Neuronal stem cell (in vitro differentiated cells): Measurements from ENCODE around the gene GSTM4.

Experiments used
- DNase-seq: peaks from one replicate; pipeline ENCODE4 v3.0.0-alpha.2; 2013; ENCODE audit warnings: low spot score
- H2AFZ ChIP-seq: one replicate; pipeline ENCODE4 v1.6.1; 2013; ENCODE audit warnings: mild to moderate bottlenecking, low read length, inconsistent platforms
- H2AK5ac ChIP-seq: 2 replicates; pipeline ENCODE4 v1.6.1; 2013; ENCODE audit warnings: low read depth, mild to moderate bottlenecking, inconsistent platforms, low read length, moderate library complexity, mixed read lengths
- H2BK120ac ChIP-seq: 2 replicates; pipeline ENCODE4 v1.6.1; 2013; ENCODE audit warnings: low read depth, mild to moderate bottlenecking, inconsistent platforms, low read length, moderate library complexity, mixed read lengths
- H2BK12ac ChIP-seq: one replicate; pipeline ENCODE4 v1.6.1; 2013; ENCODE audit warnings: low read length, inconsistent platforms
- H2BK15ac ChIP-seq: 2 replicates; pipeline ENCODE4 v1.6.1; 2013; ENCODE audit warnings: mild to moderate bottlenecking, low read length, inconsistent platforms, mixed read lengths
- H2BK5ac ChIP-seq: one replicate; pipeline ENCODE4 v1.6.1; 2013; ENCODE audit warnings: inconsistent platforms, mild to moderate bottlenecking, low read length, moderate library complexity
- H3K14ac ChIP-seq: one replicate; pipeline ENCODE4 v1.6.1; 2013; ENCODE audit warnings: low read length, inconsistent platforms
- H3K18ac ChIP-seq: 2 replicates; pipeline ENCODE4 v1.6.1; 2013; ENCODE audit warnings: low read length, inconsistent platforms
- H3K23ac ChIP-seq: 2 replicates; pipeline ENCODE4 v1.6.1; 2013; ENCODE audit warnings: low read depth, mild to moderate bottlenecking, mixed read lengths, low read length, inconsistent platforms; ENCODE audit not compliant: poor library complexity
- H3K27ac ChIP-seq: replicated peaks from 3 replicates; pipeline ENCODE4 v1.5.1; 2013; ENCODE audit warnings: low read length, inconsistent platforms
- H3K27me3 ChIP-seq, 3 experiments: 2 replicates each; pipeline ENCODE4 v1.6.1; 2013; ENCODE audit warnings: low read length in 3 of 3, mild to moderate bottlenecking in 2 of 3, inconsistent platforms in 1 of 3, low read depth in 1 of 3, mixed read lengths in 1 of 3, moderate library complexity in 1 of 3; ENCODE audit not compliant: control insufficient read depth in 3 of 3, insufficient read depth in 3 of 3
- H3K36me3 ChIP-seq, 2 donors: replicated peaks in 1 of 2; 2 replicates each; pipeline ENCODE4 v1.6.1; 2013; ENCODE audit warnings: low read length in 2 of 2; ENCODE audit not compliant: control insufficient read depth in 2 of 2, insufficient read depth in 2 of 2
- H3K4ac ChIP-seq: 2 replicates; pipeline ENCODE4 v1.6.1; 2013; ENCODE audit warnings: inconsistent platforms, mild to moderate bottlenecking, low read length, moderate library complexity
- H3K4me1 ChIP-seq, 2 donors: 1 replicate in 1 of 2; 2 replicates in 1 of 2; pipeline ENCODE4 v1.6.1; 2013; ENCODE audit warnings: low read length in 2 of 2, low read depth in 1 of 2; ENCODE audit not compliant: control insufficient read depth in 2 of 2, insufficient read depth in 1 of 2
- H3K4me2 ChIP-seq: one replicate; pipeline ENCODE4 v1.6.1; 2013; ENCODE audit warnings: mild to moderate bottlenecking, low read length, inconsistent platforms; ENCODE audit not compliant: insufficient read depth, poor library complexity, severe bottlenecking
- H3K4me3 ChIP-seq, 2 donors: 2 replicates each; pipeline ENCODE4 v1.5.1; 2013; ENCODE audit warnings: low read length in 2 of 2, mild to moderate bottlenecking in 2 of 2, inconsistent platforms in 1 of 2, moderate library complexity in 1 of 2
- H3K79me1 ChIP-seq: one replicate; pipeline ENCODE4 v1.6.1; 2013; ENCODE audit warnings: low read depth, mild to moderate bottlenecking, inconsistent platforms, low read length, moderate library complexity
- H3K9ac ChIP-seq: one replicate; pipeline ENCODE4 v1.6.1; 2013; ENCODE audit warnings: mild to moderate bottlenecking, low read depth, low read length, inconsistent platforms; ENCODE audit not compliant: poor library complexity
- H3K9me3 ChIP-seq, 2 donors: replicated peaks in 1 of 2; 2 replicates each; pipeline versions ENCODE3 to v1.6.1; 2013; ENCODE audit warnings: low read length in 2 of 2, mild to moderate bottlenecking in 2 of 2, inconsistent platforms in 1 of 2, low read depth in 1 of 2, mixed read lengths in 1 of 2, moderate library complexity in 1 of 2; ENCODE audit not compliant: control insufficient read depth in 2 of 2, insufficient read depth in 1 of 2
- H4K8ac ChIP-seq: one replicate; pipeline ENCODE4 v1.6.1; 2013; ENCODE audit warnings: low read depth, mild to moderate bottlenecking, inconsistent platforms, low read length, moderate library complexity
- H4K91ac ChIP-seq: one replicate; pipeline ENCODE4 v1.6.1; 2013; ENCODE audit warnings: low read length, low read depth, mild to moderate bottlenecking, inconsistent platforms; ENCODE audit not compliant: poor library complexity
- WGBS, 2 donors: extraction: QIAGEN DNeasy Blood & Tissue Kit; methylation state at CpG; one replicate each; pipeline ENCODE4 v1.1.7; 2013; ENCODE audit warnings: missing lambda C conversion rate in 2 of 2, mixed read lengths in 1 of 2; ENCODE audit not compliant: insufficient read length in 2 of 2, insufficient replicate concordance in 1 of 2; ENCODE audit errors: extremely low coverage in 2 of 2; 5-methylcytosine and 5-hydroxymethylcytosine counted together

GSTM4 gene

GRCh38 chr1:109634292-109634691 is 21.6 kb upstream of the GSTM4 start:
- H2AK5ac ChIP-seq, result no peak overlapping the region
- no peak overlapping the region for H2AFZ ChIP-seq
- no peak overlapping the region for H2BK15ac ChIP-seq
- H3K23ac ChIP-seq, result no peak overlapping the region
- H4K91ac ChIP-seq, result no peak overlapping the region
- no peak overlapping the region for H3K4me2 ChIP-seq
- H4K8ac ChIP-seq, result no peak overlapping the region
- no peak overlapping the region for H3K9ac ChIP-seq
- H3K9me3 ChIP-seq, result no peaks in the 10 kb centered on the region
- no peak overlapping the region for H2BK120ac ChIP-seq
- H3K79me1 ChIP-seq, result peaks cover 1% of the 10 kb centered on the region
- H3K14ac ChIP-seq, result no peak overlapping the region
- no peak overlapping the region for H3K18ac ChIP-seq
- H3K4me1 ChIP-seq, result peaks cover 6 to 17% of the 10 kb centered on the region in 2 donors
- no peak overlapping the region for H3K4me3 ChIP-seq
- WGBS, 2 donors, result no CpG with 5 or more reads among the region's 6 CpGs
- H3K36me3 ChIP-seq, result peaks cover 18 to 26% of the 10 kb centered on the region in 2 donors
- H2BK5ac ChIP-seq, result no peak overlapping the region
- no peak overlapping the region for H2BK12ac ChIP-seq
- no peaks in the 10 kb centered on the region for H3K27me3 ChIP-seq
- DNase-seq, result no peak
- H3K4ac ChIP-seq, result no peak overlapping the region
- no peak overlapping the region for H3K27ac ChIP-seq

GRCh38 chr1:109634771-109635750 is 20.8 kb upstream of the GSTM4 start:
- H3K27me3 ChIP-seq, result no peaks in the 10 kb centered on the region
- H3K79me1 ChIP-seq, result peaks cover 1% of the 10 kb centered on the region
- H3K4ac ChIP-seq, result no peak overlapping the region
- WGBS, 2 donors, result no CpG with 5 or more reads among the region's 13 CpGs
- H3K4me3 ChIP-seq, result no peak overlapping the region
- no peak overlapping the region for H2AK5ac ChIP-seq
- no peak overlapping the region for H3K14ac ChIP-seq
- peak overlapping the region; percentile 25 for H4K8ac ChIP-seq
- peaks cover 11 to 19% of the 10 kb centered on the region in 2 donors for H3K36me3 ChIP-seq
- DNase-seq, result no peak
- H3K9me3 ChIP-seq, result no peaks in the 10 kb centered on the region
- no peak overlapping the region for H2BK120ac ChIP-seq
- no peak overlapping the region for H2BK12ac ChIP-seq
- H3K23ac ChIP-seq, result no peak overlapping the region
- H3K4me2 ChIP-seq, result no peak overlapping the region
- H2BK15ac ChIP-seq, result no peak overlapping the region
- H2BK5ac ChIP-seq, result no peak overlapping the region
- no peak overlapping the region for H3K9ac ChIP-seq
- no peak overlapping the region for H3K27ac ChIP-seq
- H3K18ac ChIP-seq, result no peak overlapping the region
- peaks cover 6 to 17% of the 10 kb centered on the region in 2 donors for H3K4me1 ChIP-seq
- H2AFZ ChIP-seq, result no peak overlapping the region
- no peak overlapping the region for H4K91ac ChIP-seq

- H3K4ac ChIP-seq, result no peak overlapping the region
- peaks cover 1% of the 10 kb centered on the region for H3K79me1 ChIP-seq
- no peak overlapping the region for H4K91ac ChIP-seq
- no peak for DNase-seq
- H3K4me3 ChIP-seq, result no peak overlapping the region
- H2BK15ac ChIP-seq, result no peak overlapping the region
- H2BK5ac ChIP-seq, result no peak overlapping the region
- no peak overlapping the region for H3K4me2 ChIP-seq
- peak overlapping the region; percentile 18 for H2BK12ac ChIP-seq
- H4K8ac ChIP-seq, result no peak overlapping the region
- no peak overlapping the region for H3K9ac ChIP-seq
- H2AK5ac ChIP-seq, result no peak overlapping the region
- no peak overlapping the region for H3K18ac ChIP-seq
- H3K36me3 ChIP-seq, result peaks cover 6 to 13% of the 10 kb centered on the region in 2 donors
- no peak overlapping the region for H2BK120ac ChIP-seq
- peak overlapping the region; percentile 40 for H2AFZ ChIP-seq
- no CpG with 5 or more reads among the region's 2 CpGs for WGBS, 2 donors
- H3K27ac ChIP-seq, result no peak overlapping the region
- no peaks in the 10 kb centered on the region for H3K9me3 ChIP-seq
- no peaks in the 10 kb centered on the region for H3K27me3 ChIP-seq
- no peak overlapping the region for H3K23ac ChIP-seq
- no peak overlapping the region for H3K14ac ChIP-seq
- peaks cover 6 to 17% of the 10 kb centered on the region in 2 donors for H3K4me1 ChIP-seq
Observed at GRCh38 chr1:109635862-109636200, 20.1 kb upstream of the GSTM4 start.

- WGBS, 2 donors, result no CpG with 5 or more reads among the region's 9 CpGs
- Histone ChIP-seq H3K9ac (no peak overlapping the region), H2AFZ (peak overlapping the region; percentile 46), H3K79me1 (peaks cover 1% of the 10 kb centered on the region), H3K27ac (no peak overlapping the region), H3K27me3 (peaks cover 0 to 4% (median 0%) of the 10 kb centered on the region in 3 experiments), H3K23ac (no peak overlapping the region), H2BK15ac (no peak overlapping the region), H3K36me3 (peaks cover 2 to 8% of the 10 kb centered on the region in 2 donors), H3K4me3 (no peak overlapping the region), H2BK120ac (no peak overlapping the region), H2BK12ac (peak overlapping the region; percentile 18), H4K8ac (no peak overlapping the region), H3K18ac (no peak overlapping the region), H4K91ac (no peak overlapping the region), H3K4me1 (peaks cover 6 to 17% of the 10 kb centered on the region in 2 donors), H2AK5ac (no peak overlapping the region), H3K9me3 (no peaks in the 10 kb centered on the region), H3K4me2 (no peak overlapping the region), H3K14ac (no peak overlapping the region), H2BK5ac (no peak overlapping the region), H3K4ac (no peak overlapping the region)
- DNase-seq, result no peak
Observed at GRCh38 chr1:109636201-109636952, 19.5 kb upstream of the GSTM4 start.
